ENCODE data around the gene SYT7.
A peak's percentile ranks its signal among the peaks of the same experiment; 100 is the strongest.
"Not testable (repeated sequence)": the region's sequence is repeated elsewhere in the genome, so short reads cannot be mapped to it uniquely, and the experiment has no call there.

Gene SYT7

GRCh38 chr11:61494381-61494961 is 86.4 kb downstream of the SYT7 start:
- no peak for DNase-seq

DNA sequence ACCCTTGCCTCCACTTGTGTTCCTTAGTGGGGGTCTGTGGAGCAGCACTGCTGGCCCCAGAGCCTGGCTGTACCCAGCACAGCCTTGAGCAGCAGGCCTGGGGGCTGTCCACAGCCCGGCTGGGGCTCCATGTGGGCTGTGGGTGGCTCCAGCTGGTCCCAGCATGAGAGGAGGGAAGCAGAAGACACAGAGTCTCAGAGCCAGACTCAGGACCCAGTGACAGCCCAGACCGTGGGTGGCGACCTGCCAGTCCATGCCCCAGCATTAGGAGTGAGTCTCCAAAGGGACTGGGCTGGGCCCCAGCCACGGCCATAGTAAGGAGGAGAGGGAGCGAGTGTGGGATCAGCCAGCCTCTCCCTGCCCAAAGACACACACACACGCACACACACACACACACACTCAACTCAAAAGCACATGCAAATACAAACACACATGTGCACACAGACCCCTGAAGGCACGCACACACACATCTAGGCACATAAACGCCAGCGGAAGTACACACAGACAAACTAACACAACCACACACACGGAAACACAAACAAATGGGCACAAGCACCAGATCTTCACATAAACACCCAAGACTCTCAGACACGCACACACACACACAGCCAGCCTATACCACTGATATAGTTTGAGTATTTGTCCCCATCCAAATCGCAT is 89.0 kb downstream of the SYT7 start:
- no peak for DNase-seq

DNA sequence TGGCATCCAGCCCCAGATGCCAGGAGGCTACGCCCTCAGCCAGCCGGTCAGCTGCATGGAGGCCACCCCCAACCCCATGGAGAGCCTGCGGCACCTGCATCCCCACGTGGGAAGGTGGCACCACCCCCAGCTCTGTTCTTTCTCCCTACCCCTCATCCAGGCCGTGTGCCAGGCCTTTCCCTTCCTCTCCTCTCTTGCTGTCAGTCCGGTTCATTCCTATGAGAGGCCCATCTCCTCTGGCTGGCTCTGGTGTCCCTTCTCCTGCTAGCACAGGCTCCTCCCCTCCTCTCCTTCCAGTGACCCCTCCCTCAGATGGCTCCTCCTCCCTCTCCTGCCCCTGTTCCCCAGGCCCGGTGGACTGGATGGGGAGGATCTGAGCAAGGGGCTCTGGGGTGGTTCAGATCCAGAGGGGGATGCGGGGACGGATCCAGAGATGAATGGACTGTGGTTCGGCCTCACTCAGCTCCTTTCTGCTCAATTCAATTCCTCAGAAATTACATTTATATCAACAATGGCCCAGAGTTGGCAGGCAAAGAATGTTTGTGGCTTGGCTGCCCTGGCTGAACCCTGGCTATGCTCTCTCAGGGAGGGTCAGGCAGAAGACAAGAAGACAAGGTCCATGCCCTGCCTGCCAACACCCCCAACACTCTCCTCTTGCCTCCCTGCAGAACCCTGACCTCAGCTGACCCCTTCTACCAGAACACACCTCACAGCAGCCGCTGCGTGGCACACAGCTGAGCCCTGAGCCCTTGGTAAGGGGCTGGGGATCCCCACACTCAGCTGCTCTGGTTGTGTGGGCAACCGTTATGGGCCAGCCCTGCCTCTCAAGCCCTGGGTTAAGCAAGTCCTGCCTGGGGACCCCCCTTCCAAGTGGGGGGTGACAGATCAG is 90.8 kb downstream of the SYT7 start:
- no peak for DNase-seq

- peak; percentile 45 for DNase-seq
Observed at GRCh38 chr11:61488651-61489291, 92.1 kb downstream of the SYT7 start.

GRCh38 chr11:61487342-61488025 is 93.4 kb downstream of the SYT7 start:
- DNase-seq: no peak

DNA sequence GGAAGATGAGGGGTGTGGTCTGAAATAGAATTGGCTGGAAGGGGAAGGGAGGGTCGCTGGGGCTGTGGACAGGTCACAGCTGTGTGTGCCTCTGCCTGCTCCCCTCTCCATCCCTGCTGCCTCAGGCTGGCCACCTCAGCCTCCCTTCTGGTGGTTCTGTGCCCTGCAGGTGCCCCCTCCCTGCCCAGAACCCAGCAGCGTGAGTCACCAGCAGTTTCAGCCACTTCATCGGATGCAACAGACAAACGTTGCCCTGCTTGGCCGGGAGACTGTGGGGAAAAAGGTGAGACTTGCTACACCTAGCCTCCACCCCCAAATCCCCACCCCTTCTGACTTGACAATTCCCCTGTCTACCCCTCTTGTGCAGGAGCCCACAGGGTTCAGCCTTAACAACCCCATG is 94.1 kb downstream of the SYT7 start:
- no peak for DNase-seq

DNA sequence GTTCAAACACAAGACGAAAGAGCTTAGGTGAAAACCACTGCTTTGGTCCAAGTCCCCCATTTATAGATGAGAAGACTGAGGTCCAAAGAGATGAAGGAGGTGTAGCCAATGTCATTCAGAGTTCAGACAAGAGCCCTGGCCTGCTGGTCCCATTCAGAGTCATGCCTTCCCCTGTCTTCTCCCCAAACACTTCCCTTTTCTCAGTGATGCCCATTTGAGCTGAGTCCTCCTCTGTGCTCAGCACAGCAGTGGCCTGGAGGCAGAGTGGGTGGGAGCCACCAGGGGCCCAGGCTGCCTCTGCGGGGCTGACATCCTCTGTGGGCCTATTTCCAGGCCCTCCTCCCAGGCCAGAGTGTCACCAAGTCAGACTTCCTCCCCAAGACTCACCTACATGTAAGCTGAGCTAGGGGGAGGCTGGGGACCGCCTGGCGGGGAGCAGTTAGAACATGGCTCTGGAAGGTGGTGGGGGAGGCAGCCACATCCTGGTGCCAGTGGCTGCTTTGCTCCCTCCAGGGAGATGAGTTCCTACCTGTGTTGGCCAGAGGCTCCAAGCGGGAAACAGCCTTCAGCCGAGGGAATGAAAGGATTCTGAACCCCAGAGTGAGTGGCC is 94.8 kb downstream of the SYT7 start:
- no peak for DNase-seq

DNA sequence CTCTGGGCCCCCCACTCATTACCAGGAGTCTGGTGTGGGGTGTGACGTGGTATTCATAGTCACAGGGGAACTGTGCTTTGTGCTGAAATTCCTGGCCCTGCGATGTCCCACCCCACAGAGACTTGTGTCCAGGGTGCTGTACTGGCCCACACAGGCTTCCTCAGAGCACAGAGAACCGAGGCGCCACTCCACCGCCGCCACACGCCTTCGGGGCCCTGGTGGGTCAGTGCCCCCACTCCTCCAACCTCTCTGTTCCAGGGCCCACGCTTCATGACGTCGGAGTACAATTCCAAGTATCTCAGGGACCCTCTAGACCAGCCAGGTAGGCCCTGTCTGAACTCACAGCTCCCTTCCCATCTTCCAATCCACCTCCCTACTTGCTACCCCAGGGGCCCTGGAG is 95.8 kb downstream of the SYT7 start:
- DNase-seq: no peak

DNA sequence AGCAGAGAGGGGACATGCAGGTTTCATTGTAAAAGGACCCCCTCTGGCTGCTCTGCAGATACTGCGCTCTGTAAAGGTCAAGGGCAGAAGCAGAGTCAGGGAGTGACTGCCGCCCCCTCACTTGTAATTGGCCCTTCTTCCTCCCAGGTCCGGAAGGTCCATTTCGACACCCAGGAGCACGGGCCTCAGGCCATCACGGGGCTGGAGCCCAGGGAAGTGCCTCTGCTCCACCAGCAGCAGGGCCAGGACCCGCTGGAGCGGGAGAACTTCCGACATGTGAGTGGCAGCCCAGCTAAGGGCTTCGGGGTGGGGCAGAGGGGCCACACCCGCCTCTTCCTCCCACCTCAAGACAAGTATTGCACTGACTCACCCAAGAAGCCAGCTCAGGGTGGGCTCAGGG is 96.3 kb downstream of the SYT7 start:
- DNase-seq: no peak

DNA sequence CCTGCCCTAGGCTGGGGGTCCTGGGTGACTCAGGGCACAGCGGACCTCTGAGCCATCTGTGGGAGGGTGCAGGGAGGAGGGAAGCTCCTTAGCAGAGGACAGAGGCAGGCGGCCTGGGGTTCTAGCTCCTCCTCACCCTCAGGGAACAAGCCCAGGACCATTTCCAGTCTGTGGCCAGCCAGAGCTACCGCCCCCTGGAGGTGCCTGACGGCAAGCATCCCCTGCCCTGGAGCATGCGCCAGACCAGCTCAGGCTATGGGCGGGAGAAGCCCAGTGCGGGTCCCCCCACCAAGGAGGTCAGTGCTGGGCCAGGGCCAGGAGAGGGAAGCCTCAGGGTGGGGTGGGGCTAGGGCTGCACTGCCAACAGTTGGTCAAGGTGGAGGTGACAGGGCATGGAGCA is 98.4 kb downstream of the SYT7 start:
- DNase-seq: no peak

DNA sequence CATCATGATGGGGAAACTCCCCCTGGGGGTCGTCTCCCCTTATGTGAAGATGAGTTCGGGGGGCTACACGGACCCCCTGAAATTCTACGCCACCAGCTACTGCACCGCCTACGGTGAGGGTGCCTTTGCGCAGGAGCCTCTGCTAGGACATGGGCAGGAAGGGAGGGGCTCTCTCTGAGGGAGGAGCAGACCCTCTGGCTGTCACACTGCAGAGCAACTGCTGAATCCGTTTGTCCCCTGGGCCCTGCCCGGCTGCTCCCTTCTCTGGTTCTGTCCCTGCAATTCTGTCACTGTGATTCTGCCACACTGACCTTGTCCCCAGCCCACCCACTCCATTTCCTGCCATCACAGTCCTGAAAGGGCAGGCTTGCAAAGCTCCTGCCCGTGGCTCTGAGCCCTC is 99.1 kb downstream of the SYT7 start:
- DNase-seq: no peak

DNA sequence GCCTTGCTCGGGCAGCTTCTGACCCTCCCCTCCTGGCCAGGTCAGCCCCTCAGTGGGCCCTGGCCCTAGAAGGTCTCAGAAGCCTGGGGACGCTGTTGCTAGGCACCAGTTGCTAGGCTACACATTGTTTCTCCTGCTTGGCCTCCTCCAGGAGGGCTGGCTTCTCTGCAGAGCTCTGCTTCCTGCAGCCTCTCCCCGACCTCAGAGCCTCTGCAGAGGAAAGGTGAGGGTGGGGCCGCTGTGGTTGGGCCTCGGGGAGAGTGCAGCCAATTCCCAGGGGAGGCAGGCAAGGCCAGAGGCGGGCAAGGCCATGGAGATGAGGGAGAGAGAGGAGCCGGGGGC is 99.9 kb downstream of the SYT7 start:
- peak; percentile 31 for DNase-seq

DNA sequence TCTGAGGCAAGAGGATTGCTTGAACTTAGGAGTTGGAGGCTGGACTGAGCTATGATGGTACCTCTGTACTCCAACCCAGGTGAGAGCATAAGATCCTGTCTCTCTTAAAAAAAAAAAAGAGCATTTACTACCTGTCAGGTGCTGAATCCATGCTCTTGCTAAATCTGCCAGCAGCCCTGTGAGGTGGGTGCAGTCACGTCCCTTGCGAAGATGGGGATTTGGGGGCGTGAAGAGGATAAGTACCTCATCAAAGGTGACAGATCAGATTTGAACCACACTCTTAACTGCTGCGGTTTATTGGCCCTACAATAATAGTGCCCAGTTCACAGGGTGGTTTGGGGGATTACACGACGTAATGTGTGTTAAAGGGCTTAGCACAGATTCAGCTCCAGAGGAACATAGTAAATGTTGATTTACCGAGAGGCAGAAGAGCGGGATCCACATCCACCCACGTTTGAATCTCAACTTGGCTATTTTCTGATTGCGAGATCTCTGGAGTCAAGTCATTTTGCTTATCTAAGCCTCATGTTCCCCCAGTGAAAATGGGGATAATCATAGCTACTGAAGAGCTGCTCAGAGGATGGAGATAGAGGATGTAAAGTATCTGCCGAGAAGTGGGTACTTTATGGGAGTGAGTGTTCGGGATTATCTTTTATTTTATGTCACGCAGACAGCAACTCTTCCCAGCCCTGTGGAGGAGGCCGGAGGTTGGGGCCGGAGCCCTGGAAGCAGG is 100.4 kb downstream of the SYT7 start:
- no peak for DNase-seq

- DNase-seq: not testable (repeated sequence)
Observed at GRCh38 chr11:61479360-61480058, 101.4 kb downstream of the SYT7 start.

DNA sequence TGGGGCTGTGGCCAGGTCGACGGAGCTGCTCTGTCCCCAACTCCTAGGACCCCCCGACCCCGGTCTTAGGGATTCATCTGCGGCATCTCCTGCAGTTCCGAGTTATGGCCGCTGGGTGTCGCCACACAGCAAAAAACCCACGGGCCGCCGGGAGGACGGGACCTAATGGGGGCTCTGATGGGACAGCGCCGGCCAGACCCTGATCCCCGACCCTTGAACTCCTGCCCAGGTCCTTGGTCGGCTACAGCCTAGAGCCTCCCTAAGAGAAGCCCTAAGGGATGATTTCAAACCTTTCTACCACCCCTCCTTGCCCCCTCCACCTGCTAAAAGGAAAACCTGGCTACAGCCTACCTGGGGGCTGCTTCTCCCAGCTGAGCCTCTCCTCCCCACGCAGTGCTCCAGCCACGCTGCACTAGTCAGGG is 103.1 kb downstream of the SYT7 start:
- DNase-seq: no peak

DNA sequence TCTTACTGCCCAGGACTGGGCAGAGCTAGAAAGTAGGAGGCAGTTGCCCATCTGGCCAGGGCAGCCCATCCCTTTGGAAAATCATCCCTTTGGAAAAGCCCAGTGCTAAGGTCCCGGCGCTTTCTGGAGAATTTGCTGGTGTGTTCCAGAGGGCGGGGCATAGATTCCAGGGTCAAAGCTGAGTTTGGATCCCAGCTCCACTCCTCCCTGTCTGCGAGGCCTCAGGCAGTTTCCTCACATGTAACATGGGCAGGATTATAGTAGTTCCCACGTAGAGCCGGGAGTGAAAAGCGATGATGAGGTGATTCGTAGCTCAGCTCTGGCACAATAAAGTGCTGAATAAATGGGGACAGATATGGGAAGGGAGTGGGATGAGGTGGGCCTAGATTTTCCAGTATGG is 103.8 kb downstream of the SYT7 start:
- no peak for DNase-seq

DNA sequence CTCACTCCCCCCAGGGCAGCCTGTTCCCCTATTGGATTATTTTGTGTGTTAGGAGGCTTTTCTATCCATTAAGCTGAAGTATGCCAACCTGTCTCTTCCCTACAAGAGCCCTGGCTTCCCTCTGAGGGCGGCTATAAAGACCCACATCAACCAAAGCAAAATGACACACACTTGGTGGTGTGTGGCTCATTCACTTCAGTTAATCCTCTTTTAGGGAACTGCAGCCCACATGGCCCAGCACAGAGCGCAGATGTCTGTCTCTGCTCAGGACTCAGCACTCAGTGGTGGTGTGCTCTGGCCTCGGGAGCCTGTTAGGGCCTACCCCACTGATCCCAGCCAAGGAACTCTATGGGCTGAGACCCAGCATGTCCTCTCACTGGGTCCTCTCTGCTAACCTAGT is 104.5 kb downstream of the SYT7 start:
- no peak for DNase-seq

GRCh38 chr11:61475433-61475832 is 105.4 kb downstream of the SYT7 start:
- no peak for DNase-seq

DNA sequence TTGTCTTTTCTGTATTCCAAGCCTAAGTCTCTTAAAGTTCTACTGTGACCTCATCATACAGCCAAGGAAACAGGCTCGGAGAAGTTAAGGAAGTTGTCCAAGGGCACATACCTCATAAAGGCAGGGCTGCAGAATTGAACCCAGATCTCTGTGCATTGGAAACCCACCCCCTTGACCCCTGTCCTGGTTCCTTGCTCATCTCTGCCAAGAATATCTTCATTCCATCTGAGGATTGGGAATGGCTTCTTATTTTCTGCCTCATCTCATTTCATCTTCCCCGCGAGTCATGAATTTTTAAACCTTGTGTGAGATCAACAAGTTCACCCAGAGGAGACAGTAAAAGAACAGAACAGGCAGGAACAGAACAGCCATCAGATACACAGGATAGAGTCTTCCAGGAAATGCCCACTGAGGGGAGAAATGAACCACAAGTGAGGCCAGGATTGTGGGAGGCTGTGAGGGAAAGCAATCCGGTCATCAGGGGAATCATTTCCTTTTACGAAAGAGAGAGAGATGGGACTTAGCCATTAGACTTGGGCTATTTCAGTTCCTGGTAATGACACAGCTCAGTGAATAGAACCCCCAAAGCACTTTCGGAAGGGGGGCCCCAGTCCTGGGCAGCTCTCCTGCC is 106.7 kb downstream of the SYT7 start:
- no peak for DNase-seq

DNA sequence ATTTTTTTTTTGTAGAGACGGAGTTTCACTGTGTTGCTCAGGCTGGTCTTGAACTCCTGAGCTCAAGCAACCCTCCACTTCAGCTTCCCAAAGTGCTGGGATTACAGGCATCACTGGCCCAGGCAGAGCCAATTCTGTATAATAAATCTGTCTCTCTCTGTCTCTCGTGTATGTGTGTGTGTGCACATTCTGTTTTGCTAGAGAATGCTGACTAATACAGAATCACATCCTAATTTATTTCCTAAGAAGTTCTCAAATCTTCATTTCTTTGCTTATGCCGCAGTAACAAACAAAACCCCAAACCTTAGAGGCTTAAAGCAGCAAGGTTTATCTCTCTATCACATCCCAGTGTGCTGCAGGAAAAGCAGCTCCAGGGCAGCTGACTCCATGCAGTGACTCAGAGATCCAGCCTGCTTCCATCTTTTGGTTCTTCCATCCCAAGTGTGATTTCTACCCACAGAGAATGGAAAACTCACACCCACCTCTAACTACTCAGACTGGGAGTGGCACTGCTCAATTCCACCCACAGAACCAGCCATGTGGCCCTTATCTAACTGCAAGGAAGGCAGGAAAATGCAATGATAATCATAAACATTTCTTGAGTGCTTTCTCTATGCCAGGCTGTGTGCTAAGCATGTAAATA is 107.4 kb downstream of the SYT7 start:
- no peak for DNase-seq
